HCT116 (cell line): Measurements from ENCODE around the gene MRPL16. TPM values are rescaled to one million over a fixed set of nuclear protein-coding genes. Genes with fewer than 3 reads are reported as not detected.

Source experiments
- ATAC-seq: fragments of 200-7000 bp; cut with Tn5 transposase; 2 replicates; pipeline ENCODE4 v1.9.1; 2020; ENCODE audit warnings: mild to moderate bottlenecking, moderate library complexity
- BruUV-seq: library from RNA; stranded (reverse); fragments of 400-500 nt; replicated peaks from 2 replicates; lab custom pipeline; 2021; lab: Mats Ljungman, UMichigan
- CTCF ChIA-PET: fragments of 300-600 bp; sonication (Branson Sonifier 250); formaldehyde crosslinking; loops from one replicate; lab custom pipeline; 2021; ENCODE audit warnings: antibody characterized with exemption; lab: Charles Lee
- POLR2A ChIA-PET: fragments of 300-600, 350-600 bp; sonication (Branson Sonifier 250); formaldehyde crosslinking; loops from one replicate; lab custom pipeline; 2021; ENCODE audit warnings: antibody characterized with exemption; lab: Charles Lee
- RAD21 ChIA-PET, 2 experiments: fragments of 300-600 bp; sonication (Branson Sonifier 250); formaldehyde crosslinking; loops; one replicate each; lab custom pipeline; 2023; ENCODE audit warnings: low total read pairs in 2 of 2; ENCODE audit not compliant: uncharacterized antibody in 2 of 2, unreplicated experiment in 2 of 2, low non-redundant PET in 1 of 2; lab: Charles Lee
- DNase-seq: peaks from one replicate; pipeline ENCODE4 v3.0.0-alpha.2; 2010; ENCODE audit warnings: low read depth, low spot score
- H2AFZ ChIP-seq: fragments of 200-600 bp; shearing (Covaris generic), sonication (generic); 2 replicates; pipeline ENCODE4 v1.6.1; 2017; ENCODE audit warnings: low read depth, mixed run types, mixed read lengths, antibody characterized with exemption, low read length; ENCODE audit not compliant: poor library complexity, severe bottlenecking
- H3K27ac ChIP-seq: 2 replicates; pipeline ENCODE4 v1.5.1; 2012; ENCODE audit warnings: low read depth, low read length
- H3K27me3 ChIP-seq: fragments of 200-600 bp; sonication (generic); 2 replicates; pipeline ENCODE4 v1.6.1; 2016; ENCODE audit warnings: mixed run types, low read length, mixed read lengths; ENCODE audit not compliant: insufficient read depth
- H3K36me3 ChIP-seq, 2 experiments: fragments of 200-500 bp in 1 of 2; fragments of 200-600 bp in 1 of 2; sonication (Bioruptor generic) in 1 of 2; sonication (generic) in 1 of 2; 2 replicates each; pipeline versions ENCODE4 v1.5.1 to v1.6.1; 2014 to 2016; ENCODE audit warnings: low read length in 2 of 2, inconsistent platforms in 1 of 2, mixed read lengths in 1 of 2, mixed run types in 1 of 2; ENCODE audit not compliant: insufficient read depth in 2 of 2, control insufficient read depth in 1 of 2
- H3K4me1 ChIP-seq, 2 experiments: fragments of 200-600 bp in 1 of 2; sonication (generic) in 1 of 2; 2 replicates each; pipeline versions ENCODE4 v1.5.1 to v1.6.1; 2012 to 2017; ENCODE audit warnings: low read length in 2 of 2, inconsistent platforms in 1 of 2, mild to moderate bottlenecking in 1 of 2, mixed read lengths in 1 of 2, mixed run types in 1 of 2, moderate library complexity in 1 of 2; ENCODE audit not compliant: insufficient read depth in 2 of 2, control insufficient read depth in 1 of 2
- H3K4me2 ChIP-seq: fragments of 200-600 bp; sonication (generic); 2 replicates; pipeline ENCODE4 v1.6.1; 2017; ENCODE audit warnings: mixed run types, low read length, mixed read lengths
- H3K4me3 ChIP-seq, 2 experiments: fragments of 200-600 bp in 1 of 2; sonication (generic) in 1 of 2; replicated peaks in 1 of 2; 2 replicates each; pipeline ENCODE4 v1.5.1; 2011 to 2016; ENCODE audit warnings: low read length in 2 of 2, control low read depth in 1 of 2, low read depth in 1 of 2, mild to moderate bottlenecking in 1 of 2, mixed read lengths in 1 of 2, mixed run types in 1 of 2
- H3K79me2 ChIP-seq: fragments of 200-600 bp; sonication (generic); 2 replicates; pipeline ENCODE4 v1.6.1; 2017; ENCODE audit warnings: mild to moderate bottlenecking, mixed run types, low read length, moderate library complexity, mixed read lengths; ENCODE audit not compliant: insufficient read depth
- H3K9ac ChIP-seq: fragments of 200-600 bp; sonication (generic); 2 replicates; pipeline ENCODE4 v1.6.1; 2016; ENCODE audit warnings: low read length, mixed read lengths
- H3K9me2 ChIP-seq: fragments of 200-600 bp; sonication (generic), shearing (Covaris generic); 2 replicates; pipeline ENCODE4 v1.6.1; 2017; ENCODE audit warnings: mixed run types, mild to moderate bottlenecking, moderate library complexity; ENCODE audit not compliant: insufficient read depth
- H3K9me3 ChIP-seq, 2 experiments: fragments of 200-500 bp in 1 of 2; fragments of 200-600 bp in 1 of 2; sonication (Bioruptor generic) in 1 of 2; sonication (generic) in 1 of 2; 2 replicates each; pipeline ENCODE4 v1.6.1; 2014 to 2017; ENCODE audit warnings: low read length in 2 of 2, mixed read lengths in 2 of 2, inconsistent platforms in 1 of 2, low read depth in 1 of 2, mild to moderate bottlenecking in 1 of 2, mixed run types in 1 of 2, moderate library complexity in 1 of 2; ENCODE audit not compliant: control insufficient read depth in 1 of 2, insufficient read depth in 1 of 2
- H4K20me1 ChIP-seq: fragments of 200-600 bp; sonication (generic), shearing (Covaris generic); 2 replicates; pipeline ENCODE4 v1.6.1; 2017; ENCODE audit warnings: mixed run types, mild to moderate bottlenecking, moderate library complexity; ENCODE audit not compliant: insufficient read depth
- CBX3 ChIP-seq: IDR thresholded peaks from 2 replicates; pipeline ENCODE4 v1.6.1; 2012; ENCODE audit warnings: low read depth
- CEBPB ChIP-seq: IDR thresholded peaks from 2 replicates; pipeline ENCODE4 v1.6.1; 2012; ENCODE audit warnings: low read depth
- EGR1 ChIP-seq: IDR thresholded peaks from 2 replicates; pipeline ENCODE4 v1.6.1; 2012; ENCODE audit warnings: low read depth
- ELF1 ChIP-seq: IDR thresholded peaks from 2 replicates; pipeline ENCODE4 v1.6.1; 2012; ENCODE audit warnings: low read depth, borderline replicate concordance
- EZH2 ChIP-seq: fragments of 200-600 bp; sonication (generic); IDR thresholded peaks from 2 replicates; pipeline ENCODE4 v1.6.1; 2017; ENCODE audit warnings: antibody characterized with exemption, mixed run types
- EZH2phosphoT487 ChIP-seq: fragments of 200-600 bp; IDR thresholded peaks from 2 replicates; pipeline ENCODE4 v1.6.1; 2018; ENCODE audit warnings: antibody characterized with exemption, borderline replicate concordance
- FOSL1 ChIP-seq: IDR thresholded peaks from 2 replicates; pipeline ENCODE4 v1.6.1; 2012; ENCODE audit warnings: low read depth
- JUND ChIP-seq: IDR thresholded peaks from 2 replicates; pipeline ENCODE4 v1.6.1; 2012
- MAX ChIP-seq: IDR thresholded peaks from 2 replicates; pipeline ENCODE4 v1.6.1; 2012
- POLR2A ChIP-seq: IDR thresholded peaks from 2 replicates; pipeline ENCODE4 v1.7.0; 2011; ENCODE audit warnings: borderline replicate concordance; ENCODE audit not compliant: insufficient read depth, insufficient read length; ENCODE audit errors: extremely low read depth
- POLR2AphosphoS5 ChIP-seq: IDR thresholded peaks from 2 replicates; pipeline ENCODE4 v1.6.1; 2011; ENCODE audit warnings: mild to moderate bottlenecking, low read depth, low read length, moderate library complexity
- RAD21 ChIP-seq: IDR thresholded peaks from 2 replicates; pipeline ENCODE4 v1.6.1; 2012; ENCODE audit warnings: low read depth, mild to moderate bottlenecking
- REST ChIP-seq: IDR thresholded peaks from 2 replicates; pipeline ENCODE4 v1.6.1; 2012; ENCODE audit warnings: low read depth
- SIN3A ChIP-seq: IDR thresholded peaks from 2 replicates; pipeline ENCODE4 v1.6.1; 2012; ENCODE audit warnings: low read depth
- SP1 ChIP-seq: IDR thresholded peaks from 2 replicates; pipeline ENCODE4 v1.6.1; 2012; ENCODE audit warnings: low read depth
- SRF ChIP-seq: IDR thresholded peaks from 2 replicates; pipeline ENCODE4 v1.6.1; 2012; ENCODE audit warnings: low read depth
- TCF7L2 ChIP-seq: IDR thresholded peaks from 2 replicates; pipeline ENCODE4 v1.7.0; 2011; ENCODE audit warnings: borderline replicate concordance, inconsistent platforms; ENCODE audit not compliant: insufficient read depth, insufficient read length; ENCODE audit errors: extremely low read depth
- YY1 ChIP-seq: IDR thresholded peaks from 2 replicates; pipeline ENCODE4 v1.6.1; 2011; ENCODE audit warnings: low read length, low read depth, moderate library complexity, mild to moderate bottlenecking; ENCODE audit not compliant: insufficient replicate concordance; ENCODE audit errors: extremely low read depth
- ZFX ChIP-seq: fragments of 450-650 bp; IDR thresholded peaks from 2 replicates; pipeline ENCODE4 v1.6.1; 2017
- ZNF274 ChIP-seq: fragments of 200-500 bp; sonication (Bioruptor generic); IDR thresholded peaks from 2 replicates; pipeline ENCODE4 v1.6.1; 2014; ENCODE audit warnings: mild to moderate bottlenecking, low read depth, low read length, inconsistent platforms
- intact Hi-C: fragments of 100-400 bp; cut with micrococcal nuclease; formaldehyde crosslinking; loops from 2 replicates; pipeline ENCODE4 v1.10.0; 2022
- total RNA-seq: library from RNA; stranded (reverse); gene quantifications from one replicate; pipeline ENCODE4 v1.2.1, GENCODE V29; 2021; ENCODE audit not compliant: unreplicated experiment

Gene MRPL16
- total RNA-seq, 1 experiment from 2014 or later = 61.0 TPM

GRCh38 chr11:59760771-59761170 is 49.8 kb downstream of the MRPL16 start:
- BruUV-seq = no TSS peak
- intact Hi-C loops = no loop called here

GRCh38 chr11:59759900-59760299 is 50.7 kb downstream of the MRPL16 start:
- no peak overlapping the region for H3K27ac ChIP-seq
- H2AFZ ChIP-seq = no peak overlapping the region
- POLR2A ChIA-PET = no interaction called here
- DNase-seq = no peak
- H3K4me2 ChIP-seq = no peak overlapping the region
- CTCF ChIA-PET = no interaction called here
- peaks cover 92% of the 10 kb centered on the region for H3K79me2 ChIP-seq
- no peak overlapping the region for H3K9ac ChIP-seq
- H3K9me3 ChIP-seq = no peaks in the 10 kb centered on the region
- H3K36me3 ChIP-seq = no peaks in the 10 kb centered on the region
- no peak for ATAC-seq
- H3K9me2 ChIP-seq = no peaks in the 10 kb centered on the region
- H4K20me1 ChIP-seq = no peaks in the 10 kb centered on the region
- H3K4me1 ChIP-seq = peaks cover 9 to 18% of the 10 kb centered on the region in 2 experiments
- H3K27me3 ChIP-seq = no peaks in the 10 kb centered on the region
- RAD21 ChIA-PET = interaction anchor here in 1 of 2 experiments (1.0 kb wide), 1 partner anchor 27 kb away, joined by 3 read pairs; no protein-coding TSS in a partner anchor
- BruUV-seq = no TSS peak
- no peak overlapping the region for H3K4me3 ChIP-seq
- intact Hi-C loops = loop anchor here (5.0 to 10.0 kb wide), 2 partner anchors 208 to 375 kb away; no protein-coding TSS in a partner anchor
- TF ChIP-seq YY1 = no peak
- no peak for TF ChIP-seq SRF
- no peak for TF ChIP-seq POLR2AphosphoS5
- no peak for TF ChIP-seq JUND
- no peak for TF ChIP-seq EGR1
- TF ChIP-seq EZH2 = no peak
- TF ChIP-seq RAD21 = no peak
- no peak for TF ChIP-seq POLR2A
- no peak for TF ChIP-seq MAX
- TF ChIP-seq REST = no peak
- TF ChIP-seq CEBPB = no peak
- no peak for TF ChIP-seq ZFX
- TF ChIP-seq SIN3A = no peak
- TF ChIP-seq SP1 = no peak

More at GRCh38 chr11:59760771-59761170, 49.8 kb downstream of the MRPL16 start:
- Histone ChIP-seq H3K9me2 (no peaks in the 10 kb centered on the region), H3K27me3 (no peaks in the 10 kb centered on the region), H4K20me1 (no peaks in the 10 kb centered on the region), H3K4me3 (no peak overlapping the region), H3K79me2 (peaks cover 90% of the 10 kb centered on the region), H3K9ac (no peak overlapping the region), H3K9me3 (no peaks in the 10 kb centered on the region)
- ChIA-PET POLR2A (no interaction called here), CTCF (no interaction called here)
- ATAC-seq = no peak
- TF ChIP-seq SIN3A (no peak), CEBPB (no peak), YY1 (no peak), JUND (no peak), POLR2AphosphoS5 (no peak), FOSL1 (no peak), ZNF274 (no peak), TCF7L2 (no peak), EZH2phosphoT487 (no peak), EGR1 (no peak), POLR2A (no peak), CBX3 (no peak), ZFX (no peak), ELF1 (no peak), SP1 (no peak)
- TF ChIP-seq, all 23 proteins: peak for 0
- no peak for DNase-seq
- Histone ChIP-seq H3K27ac (no peak overlapping the region), H3K4me1 (peaks cover 9 to 23% of the 10 kb centered on the region in 2 experiments), H2AFZ (no peak overlapping the region), H3K36me3 (no peaks in the 10 kb centered on the region), H3K4me2 (no peak overlapping the region)
- RAD21 ChIA-PET = no interaction called here
